Activated T-cell treated with anti-CD3 and anti-CD28 coated beads for 1 hour (primary cell): Measurements from ENCODE around the gene SPAG6.
"Not testable (repeated sequence)": the region's sequence is repeated elsewhere in the genome, so short reads cannot be mapped to it uniquely, and the experiment has no call there.

Experiments used
- DNase-seq: peaks from one replicate; pipeline ENCODE4 v3.0.0-alpha.2; 2020; ENCODE audit warnings: low read depth

Gene SPAG6

DNA sequence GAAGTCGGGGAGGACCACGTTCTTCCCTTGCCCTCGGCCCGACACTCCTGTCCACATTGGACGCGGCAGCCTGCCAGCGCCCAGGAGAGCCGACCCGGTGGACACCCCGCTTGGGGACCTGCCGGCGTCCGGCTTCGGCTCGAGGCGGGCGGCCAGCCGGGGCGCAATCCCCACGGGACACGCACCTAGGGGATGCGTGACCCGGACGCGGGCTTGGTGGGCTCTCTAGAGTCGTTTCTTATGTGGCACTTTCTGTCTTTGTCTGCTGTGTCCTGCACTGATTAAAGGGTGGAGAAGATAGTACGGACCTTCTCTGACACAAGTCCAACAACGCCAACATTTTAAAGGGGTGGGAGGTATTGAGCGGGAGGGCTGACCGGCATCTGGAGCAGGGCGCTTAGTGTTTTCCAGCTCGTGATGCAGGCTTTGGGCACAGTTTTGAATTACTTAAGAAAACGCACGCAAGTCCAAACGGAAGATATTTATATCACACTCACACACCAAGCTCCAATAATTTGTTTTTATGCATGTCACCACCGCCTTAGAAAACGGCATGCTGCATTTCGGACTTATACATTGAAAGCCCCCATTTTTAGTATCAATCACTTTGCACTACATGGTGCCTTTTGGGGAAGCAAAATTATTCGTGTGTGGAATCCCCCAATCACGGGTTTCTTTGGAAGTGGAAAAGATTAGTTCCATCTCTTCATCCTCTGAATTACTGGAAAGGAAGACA is 3.9 kb upstream of the SPAG6 start:
- DNase-seq, result no peak

DNA sequence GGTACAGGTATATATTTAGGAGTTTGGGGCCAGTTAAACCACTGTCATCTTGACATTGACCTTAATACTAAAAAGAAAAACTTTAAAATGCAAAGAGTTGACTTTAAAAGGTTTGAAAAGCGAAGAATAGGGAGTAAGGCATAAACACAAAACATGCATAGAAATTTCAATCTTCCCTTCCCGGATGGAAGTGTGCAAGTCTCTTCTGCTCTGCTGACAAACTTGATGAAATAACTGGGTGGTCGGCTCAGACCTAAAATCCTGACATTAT is 3.4 kb upstream of the SPAG6 start:
- no peak for DNase-seq

DNA sequence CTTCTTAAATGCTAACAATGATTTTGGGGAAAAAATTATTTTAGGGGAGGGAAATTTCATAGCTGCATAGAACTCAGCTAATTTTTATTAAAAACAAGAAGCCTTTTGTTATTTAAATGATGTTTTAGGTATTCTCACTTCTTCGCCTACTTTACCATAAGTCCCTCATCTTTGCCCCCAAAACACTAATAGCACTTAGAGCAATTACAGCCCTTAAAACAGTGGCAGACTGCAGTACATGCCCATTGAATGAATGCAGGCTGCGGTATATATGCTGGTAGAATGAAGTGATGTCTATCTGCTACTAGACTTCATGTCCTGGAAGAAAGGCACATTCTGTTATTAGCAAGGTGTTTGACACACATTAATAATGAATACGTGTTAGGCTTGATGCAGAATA is 2.9 kb upstream of the SPAG6 start:
- DNase-seq, result no peak

DNA sequence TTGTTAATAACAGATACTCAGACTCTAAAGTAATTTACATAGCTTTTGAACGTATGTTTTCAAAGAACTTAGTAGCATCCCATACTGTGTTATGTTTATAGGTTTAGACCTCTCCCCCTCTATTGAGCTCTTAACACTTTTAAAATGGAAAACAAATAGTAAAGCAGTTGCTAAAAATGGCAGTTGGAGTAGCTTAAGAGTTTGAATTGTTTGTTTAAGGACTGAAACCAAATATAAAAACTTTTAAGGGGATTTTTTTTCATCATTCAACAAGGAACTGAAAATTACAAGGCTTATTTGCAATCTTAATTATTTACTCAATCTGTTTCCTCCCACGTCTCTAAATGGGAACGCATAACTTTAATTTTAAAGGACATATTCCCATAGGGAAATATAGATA is 1.6 kb upstream of the SPAG6 start:
- DNase-seq, result no peak

DNA sequence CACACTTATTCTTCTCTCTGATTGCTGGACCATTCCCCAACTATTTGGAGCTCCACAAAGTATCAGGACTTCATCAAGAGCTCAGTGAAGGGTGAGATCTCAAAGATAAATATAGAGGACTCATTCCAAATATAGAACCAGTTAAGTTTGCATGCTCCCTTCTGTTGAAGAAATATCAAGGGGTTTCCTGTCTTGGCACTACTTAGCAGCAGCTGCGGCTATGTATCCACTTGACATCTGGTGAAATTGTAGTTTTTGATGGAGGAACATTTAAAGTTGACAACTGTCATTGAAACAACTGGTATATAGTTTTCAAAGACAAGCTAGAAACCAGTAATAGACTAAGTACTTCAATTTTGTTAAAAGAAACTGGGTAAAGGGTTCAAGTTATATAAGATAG is 1.0 kb upstream of the SPAG6 start:
- no peak for DNase-seq

DNA sequence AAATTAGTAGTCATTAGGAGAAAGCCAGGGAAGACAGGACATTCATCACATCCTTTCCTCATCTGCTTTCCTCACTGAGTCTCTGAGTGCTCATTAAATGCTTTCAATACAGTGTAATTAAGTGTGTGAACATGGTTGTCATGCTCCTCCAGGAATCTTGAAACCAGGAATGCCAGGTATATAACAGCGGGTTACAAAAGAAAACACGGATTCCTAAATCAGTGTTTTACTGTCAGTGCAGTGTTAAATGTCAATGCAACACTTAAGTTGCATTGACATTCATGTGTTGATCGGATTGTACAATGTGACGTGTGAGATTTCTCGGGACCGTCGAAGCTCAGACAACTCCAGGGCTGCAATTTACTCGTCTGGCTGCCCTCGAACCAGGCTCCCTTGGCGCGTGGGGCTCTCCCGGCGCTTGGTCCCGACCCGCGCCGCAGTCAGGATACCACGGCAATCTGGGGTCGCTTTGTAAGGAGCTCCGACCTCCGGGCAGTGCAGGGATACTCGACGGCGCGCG is 455 bp upstream of the SPAG6 start:
- DNase-seq, result no peak

DNA sequence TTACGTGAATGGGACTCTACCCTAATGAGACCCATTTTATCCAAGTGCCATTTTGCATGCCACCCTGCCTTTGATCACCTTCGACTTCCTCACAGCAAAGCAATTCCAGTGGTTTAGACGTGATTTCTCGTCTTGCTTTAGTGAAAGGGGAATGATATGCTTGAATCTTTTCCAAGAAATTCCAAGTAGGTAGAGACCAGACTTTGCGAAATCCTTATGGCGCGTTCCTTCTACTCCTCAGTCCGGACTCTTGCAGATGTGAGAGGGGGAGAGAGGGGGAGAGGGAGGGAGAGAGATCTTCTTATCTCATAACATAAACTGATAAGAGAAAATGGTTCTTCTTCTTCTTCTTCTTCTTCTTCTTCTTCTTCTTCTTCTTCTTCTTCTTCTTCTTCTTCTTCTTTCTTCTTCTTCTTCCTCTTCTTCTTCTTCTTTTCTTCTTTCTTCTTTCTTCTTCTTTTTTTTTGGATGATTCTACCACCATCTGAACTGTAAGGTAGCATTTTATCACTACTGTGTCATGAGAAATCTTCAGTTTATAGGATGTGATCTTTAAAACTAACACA is 883 bp downstream of the SPAG6 start:
- DNase-seq, result no peak

DNA sequence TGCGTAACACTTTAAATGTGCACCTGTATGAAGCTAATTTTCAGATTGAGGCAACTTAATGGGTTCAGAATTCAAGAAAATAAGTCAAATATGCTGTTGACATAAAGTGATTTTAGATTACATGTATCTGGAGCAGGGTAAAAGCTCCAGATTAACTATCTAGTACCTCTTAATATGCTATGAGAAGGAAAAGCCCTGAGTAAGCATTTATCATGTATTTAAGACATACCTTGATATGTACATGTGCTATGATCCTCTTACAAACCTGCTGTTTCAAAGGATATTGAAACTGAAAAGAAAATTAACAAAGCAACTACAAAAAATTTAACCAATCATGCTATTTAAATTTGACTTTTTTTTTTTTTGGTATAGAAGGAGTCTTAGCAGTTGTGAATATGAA is 4.5 kb downstream of the SPAG6 start:
- no peak for DNase-seq

DNA sequence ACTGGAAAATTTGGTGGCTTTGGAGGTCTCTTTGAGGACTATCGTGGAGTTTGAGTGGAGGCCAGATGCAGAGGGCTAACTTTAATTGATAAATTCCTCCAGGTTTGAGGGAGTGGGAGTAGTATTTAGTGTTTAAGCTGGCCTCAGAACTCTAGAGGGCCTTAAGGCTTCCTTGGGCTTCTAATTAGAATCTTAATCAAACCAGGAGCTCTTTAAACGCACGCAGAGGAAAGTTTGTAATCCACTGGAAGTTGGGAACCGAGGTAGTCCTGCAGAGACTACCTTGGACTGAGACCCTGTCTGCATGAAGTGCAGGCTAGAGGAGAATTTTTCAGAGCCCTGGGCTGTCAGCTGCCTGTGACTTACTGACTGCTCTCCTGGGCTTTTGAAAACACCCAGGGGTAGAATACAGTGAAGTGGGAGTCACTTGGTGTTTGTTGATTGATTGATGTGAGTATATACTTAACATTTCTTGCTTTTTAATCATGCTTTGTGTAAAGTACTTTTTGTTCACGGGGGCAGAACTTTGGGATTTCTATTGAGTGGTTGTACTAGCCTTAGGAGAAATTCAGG is 5.9 kb downstream of the SPAG6 start:
- no peak for DNase-seq

DNA sequence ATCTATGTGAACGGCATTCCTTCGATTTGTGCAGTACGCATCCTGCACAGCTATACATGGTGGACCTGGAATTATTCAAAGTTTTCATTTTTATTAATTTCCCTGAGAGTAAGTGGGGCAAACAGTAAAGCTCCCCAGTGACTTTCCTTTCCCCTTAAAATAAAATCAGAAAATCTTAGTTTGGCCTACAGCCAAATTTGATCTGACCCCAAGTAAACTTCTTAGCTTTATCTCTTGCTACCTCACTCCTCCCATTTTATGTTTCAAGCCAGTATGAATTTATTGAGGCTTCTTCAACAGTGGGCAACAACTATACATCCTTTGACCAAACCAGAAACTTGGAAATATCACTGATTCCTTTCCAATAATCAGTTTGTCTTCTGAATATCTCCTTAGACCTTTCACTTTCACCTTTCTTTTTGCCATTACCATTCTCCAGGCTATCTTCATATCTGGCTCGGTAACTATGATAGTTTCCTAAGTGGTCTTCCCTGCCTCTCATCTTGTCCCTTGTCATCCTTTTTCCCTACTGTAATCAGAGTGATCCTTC is 11.1 kb downstream of the SPAG6 start:
- DNase-seq, result no peak

DNA sequence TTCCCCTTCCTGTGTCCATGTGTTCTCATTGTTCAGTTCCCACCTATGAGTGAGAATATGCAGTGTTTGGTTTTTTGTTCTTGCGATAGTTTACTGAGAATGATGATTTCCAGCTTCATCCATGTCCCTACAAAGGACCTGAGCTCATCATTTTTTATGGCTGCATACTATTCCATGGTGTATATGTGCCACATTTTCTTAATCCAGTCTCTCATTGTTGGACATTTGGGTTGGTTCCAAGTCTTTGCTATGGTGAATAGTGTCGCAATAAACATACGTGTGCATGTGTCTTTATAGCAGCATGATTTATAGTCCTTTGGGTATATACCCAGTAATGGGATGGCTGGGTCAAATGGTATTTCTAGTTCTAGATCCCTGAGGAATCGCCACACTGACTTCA is 12.5 kb downstream of the SPAG6 start:
- DNase-seq, result not testable (repeated sequence)

DNA sequence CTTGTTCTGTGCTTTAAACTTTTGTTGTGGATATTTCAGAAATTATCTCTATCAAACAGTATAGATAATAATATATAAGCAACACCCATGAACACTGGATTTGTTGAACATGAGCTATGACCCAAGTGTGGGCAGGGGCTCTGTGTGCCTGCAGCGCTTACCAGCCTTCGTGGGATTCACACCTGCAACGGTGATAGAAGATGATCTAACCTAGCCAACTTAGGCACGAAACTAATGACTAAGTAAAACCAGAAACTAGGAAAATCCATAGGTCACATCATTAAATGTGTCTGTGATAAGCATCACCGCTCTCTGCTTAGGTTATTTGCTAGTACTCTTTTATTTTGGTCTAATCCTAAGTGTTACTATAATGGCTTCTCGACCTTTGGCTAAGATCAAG is 18.0 kb downstream of the SPAG6 start:
- no peak for DNase-seq

DNA sequence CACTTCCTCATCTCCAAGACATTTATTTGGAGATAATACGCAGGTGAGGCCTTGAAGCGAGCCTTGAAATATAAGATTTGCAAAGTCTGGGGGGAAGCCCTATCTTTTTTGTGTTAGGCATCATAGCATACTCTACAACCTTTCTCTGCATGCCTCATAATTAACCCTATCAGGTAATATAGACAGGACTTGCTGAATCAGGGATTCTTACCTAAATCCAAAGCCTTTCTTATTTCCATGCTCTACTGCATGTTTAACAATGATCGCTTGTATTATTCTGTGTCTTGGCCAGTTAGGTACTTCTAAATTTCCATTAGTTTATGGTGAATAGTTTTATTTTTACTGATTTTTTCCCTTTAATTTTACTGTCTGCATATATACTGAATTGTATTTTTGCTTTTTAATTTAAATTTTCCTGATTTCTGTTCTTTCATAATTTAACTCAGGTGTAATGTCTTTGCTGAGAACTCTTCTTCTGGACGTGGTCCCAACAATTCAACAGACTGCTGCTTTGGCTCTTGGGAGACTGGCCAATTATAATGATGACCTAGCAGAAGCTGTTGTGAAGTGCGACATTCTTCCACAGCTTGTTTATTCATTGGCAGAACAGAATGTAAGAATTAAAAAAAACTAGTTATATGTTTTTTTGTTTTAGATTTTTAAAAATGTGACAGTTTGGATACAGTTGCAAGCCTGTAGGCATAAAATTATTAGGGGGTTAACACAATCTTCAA is 19.3 kb downstream of the SPAG6 start:
- no peak for DNase-seq

DNA sequence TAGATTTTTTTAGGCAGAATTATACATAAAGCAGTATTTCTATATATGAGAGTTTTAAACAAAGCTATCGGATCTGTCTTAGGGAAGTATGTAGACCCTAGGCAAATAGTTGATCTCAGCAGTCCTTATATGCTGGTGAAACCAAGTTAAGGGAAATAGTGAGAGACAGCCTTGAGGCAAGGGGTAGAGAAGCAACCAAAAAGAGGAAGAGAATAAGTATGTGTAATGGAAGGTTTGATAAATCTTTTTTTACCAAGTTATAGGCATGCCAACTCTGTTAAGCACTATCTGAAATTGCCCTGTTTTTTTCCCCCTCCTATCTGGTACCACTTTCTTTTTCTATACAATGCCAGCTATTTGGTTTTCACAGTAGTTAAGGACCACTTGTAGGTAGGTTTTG is 19.9 kb downstream of the SPAG6 start:
- no peak for DNase-seq

DNA sequence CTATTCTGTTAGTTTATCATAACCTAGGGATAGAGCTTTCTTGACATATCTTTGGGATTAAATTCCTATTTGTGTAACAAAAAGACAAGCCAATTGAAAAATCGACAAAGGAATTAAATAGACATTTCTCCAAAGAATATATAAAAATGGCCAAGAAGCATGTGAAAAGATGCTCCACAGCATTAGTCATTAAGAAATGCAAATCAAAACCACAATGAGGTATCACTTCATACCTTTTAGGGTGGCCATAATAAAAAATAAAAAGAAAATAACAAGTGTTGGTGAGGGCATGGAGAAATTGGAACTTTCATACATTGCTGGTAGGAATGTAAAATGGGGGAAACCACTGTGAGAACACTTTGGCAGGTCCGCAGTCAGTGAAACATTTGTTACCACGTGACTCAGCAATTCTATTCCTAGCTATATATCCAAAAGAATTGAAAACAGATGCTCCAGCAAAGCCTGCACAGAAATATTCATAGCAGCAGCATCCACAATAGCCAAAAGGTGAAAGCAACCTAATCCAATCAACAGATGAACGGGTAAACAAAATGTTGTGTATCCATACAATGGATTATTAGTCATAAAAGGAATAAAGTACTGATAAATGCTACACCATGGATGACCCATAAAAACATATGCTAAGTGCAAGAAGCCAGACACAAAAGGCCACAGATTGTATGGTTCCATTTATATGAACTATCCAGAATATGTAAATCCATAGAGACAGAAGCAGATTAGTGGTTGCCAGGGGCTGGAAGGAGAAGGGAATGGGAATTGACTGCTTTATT is 20.5 kb downstream of the SPAG6 start:
- DNase-seq, result no peak

DNA sequence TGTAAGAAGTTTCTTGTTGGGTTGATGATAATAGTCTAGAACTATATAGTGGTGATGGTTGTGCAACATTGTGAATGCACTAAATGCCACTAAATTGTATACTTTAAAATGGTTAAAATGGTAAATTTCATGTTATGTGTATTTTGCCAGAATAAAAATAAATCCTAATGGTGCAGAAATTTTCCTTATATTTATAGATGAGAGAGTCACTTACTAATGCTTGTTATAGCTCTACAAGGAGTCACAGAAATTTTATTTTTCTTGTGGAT is 21.1 kb downstream of the SPAG6 start:
- no peak for DNase-seq

DNA sequence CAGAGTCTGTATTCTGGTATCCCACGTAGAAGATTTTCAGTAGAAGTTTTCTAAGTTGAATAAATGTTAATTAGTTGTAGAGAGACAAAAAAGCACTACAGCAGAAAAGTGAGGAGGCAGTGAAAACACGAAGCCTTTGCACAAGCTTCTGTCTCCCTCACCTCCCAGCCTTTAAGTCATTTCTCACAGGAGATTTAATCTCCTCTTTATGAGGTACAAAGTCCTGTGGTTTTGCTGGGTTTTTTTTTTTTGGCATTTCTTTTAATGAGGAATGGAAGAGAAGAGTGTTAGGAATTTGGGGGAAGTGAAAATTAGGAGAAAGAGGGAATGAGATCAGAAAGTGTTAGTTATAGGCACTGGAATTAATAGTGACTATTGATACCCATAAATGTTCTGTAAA is 21.5 kb downstream of the SPAG6 start:
- no peak for DNase-seq

DNA sequence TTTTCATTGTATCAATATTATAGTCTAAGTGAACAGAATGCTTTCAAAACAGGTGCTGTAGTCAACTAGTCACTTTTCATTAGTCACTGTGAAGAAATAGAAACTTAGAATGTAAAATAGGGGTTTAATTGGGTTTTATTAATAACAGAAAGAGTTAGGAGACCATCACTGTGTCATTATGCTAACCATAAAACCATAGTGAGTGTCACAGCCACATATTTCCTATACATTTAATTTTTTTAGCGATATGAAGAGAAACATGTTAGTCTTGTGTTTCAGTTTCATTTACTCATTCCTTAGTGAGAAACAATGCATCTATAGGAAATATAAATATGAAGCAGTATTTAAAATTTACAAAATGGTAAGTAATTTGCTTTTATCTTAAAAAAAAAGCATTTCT is 22.2 kb downstream of the SPAG6 start:
- DNase-seq, result no peak

DNA sequence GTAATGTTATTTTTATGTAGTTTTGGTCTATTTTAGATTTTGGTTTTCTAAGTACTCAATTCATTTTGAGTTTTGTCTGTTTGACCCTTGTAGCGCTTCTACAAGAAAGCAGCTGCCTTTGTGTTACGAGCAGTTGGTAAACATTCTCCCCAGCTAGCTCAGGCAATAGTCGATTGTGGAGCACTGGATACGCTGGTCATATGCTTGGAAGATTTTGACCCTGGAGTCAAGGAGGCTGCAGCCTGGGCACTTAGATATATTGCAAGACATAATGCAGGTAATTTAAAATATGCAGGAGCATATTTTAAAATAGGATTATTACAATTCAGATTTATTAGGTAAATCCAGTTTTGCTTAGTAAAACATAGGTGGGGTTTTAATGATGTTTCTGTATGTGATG is 23.1 kb downstream of the SPAG6 start:
- no peak for DNase-seq

DNA sequence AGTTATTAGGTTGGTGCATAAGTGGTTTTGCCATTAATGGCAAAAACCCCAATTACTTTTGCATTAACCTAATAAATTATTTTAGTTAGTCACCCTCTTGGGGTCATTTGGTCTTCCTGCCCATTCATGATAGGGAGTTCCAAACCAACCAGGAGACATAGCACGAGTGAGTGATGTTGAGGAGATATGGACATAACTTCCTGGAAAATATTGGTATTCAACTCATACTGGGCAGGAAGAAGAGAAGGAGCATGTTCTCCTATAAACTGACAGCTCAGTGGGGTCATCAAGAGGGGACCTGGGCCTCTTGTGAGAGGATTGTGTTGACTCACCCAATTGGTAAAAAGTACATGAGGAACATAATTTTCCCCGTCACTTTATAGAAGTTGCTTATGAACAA is 23.7 kb downstream of the SPAG6 start:
- DNase-seq, result no peak

DNA sequence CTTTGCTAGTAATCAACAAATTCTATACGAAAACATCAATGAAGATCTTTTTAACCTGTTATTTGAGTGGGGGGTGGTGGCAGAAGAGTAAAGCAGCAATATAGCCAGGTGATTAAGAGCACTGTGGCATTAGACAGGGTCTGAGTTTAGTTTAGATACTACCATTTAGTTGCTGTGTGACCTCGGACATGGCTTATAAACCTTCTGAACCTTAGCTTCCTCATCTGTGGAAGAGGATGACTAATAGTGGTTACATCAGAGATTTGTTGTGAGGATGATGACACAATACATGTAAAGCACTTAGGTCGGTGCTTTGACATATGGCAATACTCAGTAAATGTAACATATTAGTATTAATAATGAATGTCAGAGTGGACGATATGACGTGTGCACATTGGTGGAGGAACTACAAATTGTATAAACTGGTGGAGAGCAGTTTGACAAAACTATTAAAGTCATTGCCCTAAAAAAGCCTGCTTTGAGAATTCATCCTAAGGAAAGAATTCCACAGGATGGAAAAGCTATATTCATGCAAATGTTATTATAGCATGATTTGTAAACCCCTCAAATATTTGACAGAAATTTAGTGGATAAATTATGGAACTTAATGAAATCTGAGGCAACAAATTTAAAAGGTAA is 24.3 kb downstream of the SPAG6 start:
- no peak for DNase-seq

DNA sequence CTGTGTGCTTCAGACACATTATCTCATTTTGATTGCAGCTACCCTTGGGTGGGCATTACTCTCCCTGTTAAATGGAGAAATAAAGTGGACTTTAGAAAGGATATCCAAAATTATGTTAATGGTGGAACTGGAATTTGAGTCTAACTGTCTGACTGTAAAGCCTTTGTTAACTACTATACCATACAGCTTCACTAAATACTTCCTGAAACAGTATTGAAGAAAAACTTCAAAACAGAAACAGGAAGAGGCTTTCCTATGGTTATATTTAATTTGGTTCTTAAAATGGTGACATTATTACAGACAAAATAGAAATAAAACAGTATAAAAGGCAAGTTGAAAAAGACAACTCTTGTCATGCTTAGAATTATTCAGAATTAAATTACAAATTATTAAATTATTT is 25.0 kb downstream of the SPAG6 start:
- DNase-seq, result no peak
